Stimulated activated CD4-positive, alpha-beta T cell treated with anti-CD3 and anti-CD28 coated beads, Interleukin-1b, Interleukin-23, amount 100 ng/mL, for 48 hours (primary cell): ENCODE results near the gene GLP1R.

Experiments used
- DNase-seq: peaks from one replicate; pipeline ENCODE4 v3.0.0-alpha.2; 2020

The GLP1R gene

GRCh38 chr6:39087197-39087596, 38.6 kb downstream of the GLP1R start:
- DNase-seq: no peak

- peak; percentile 22 for DNase-seq
Observed at GRCh38 chr6:39088331-39088730, 39.8 kb downstream of the GLP1R start.

GRCh38 chr6:39090036-39090435, 41.5 kb downstream of the GLP1R start:
- no peak for DNase-seq

- DNase-seq: no peak
Observed at GRCh38 chr6:39091220-39091619, 42.6 kb downstream of the GLP1R start.

GRCh38 chr6:39092124-39092523, 43.5 kb downstream of the GLP1R start:
- DNase-seq: no peak

- no peak for DNase-seq
Observed at GRCh38 chr6:39093149-39093708, 44.6 kb downstream of the GLP1R start.

- DNase-seq: no peak
Observed at GRCh38 chr6:39095578-39095977, 47.0 kb downstream of the GLP1R start.

GRCh38 chr6:39100358-39100757, 51.8 kb downstream of the GLP1R start:
- no peak for DNase-seq

- DNase-seq: no peak
Observed at GRCh38 chr6:39102071-39102820, 53.7 kb downstream of the GLP1R start.

- no peak for DNase-seq
Observed at GRCh38 chr6:39102821-39103136, 54.2 kb downstream of the GLP1R start.

GRCh38 chr6:39104528-39104927, 55.9 kb downstream of the GLP1R start:
- DNase-seq: no peak

GRCh38 chr6:39107034-39107433, 58.5 kb downstream of the GLP1R start:
- no peak for DNase-seq

- no peak for DNase-seq
Observed at GRCh38 chr6:39107641-39108040, 59.1 kb downstream of the GLP1R start.

- DNase-seq: no peak
Observed at GRCh38 chr6:39108041-39108839, 59.7 kb downstream of the GLP1R start.

- DNase-seq: no peak
Observed at GRCh38 chr6:39111280-39111679, 62.7 kb downstream of the GLP1R start.

GRCh38 chr6:39113788-39114187, 65.2 kb downstream of the GLP1R start:
- DNase-seq: no peak

GRCh38 chr6:39114388-39114703, 65.8 kb downstream of the GLP1R start:
- DNase-seq: no peak

- peak; percentile 94 for DNase-seq
Observed at GRCh38 chr6:39114704-39115599, 66.4 kb downstream of the GLP1R start, which contains the start of gene SAYSD1. Gene SAYSD1, minus strand, starts transcription at chr6:39115186. Its CDS starts 97 bp downstream, at chr6:39115089.

GRCh38 chr6:39118921-39119320, 70.3 kb downstream of the GLP1R start:
- DNase-seq: no peak

- DNase-seq: no peak
Observed at GRCh38 chr6:39124114-39124513, 75.5 kb downstream of the GLP1R start.

- DNase-seq: no peak
Observed at GRCh38 chr6:39128106-39128505, 79.5 kb downstream of the GLP1R start.

- no peak for DNase-seq
Observed at GRCh38 chr6:39128832-39129231, 80.3 kb downstream of the GLP1R start.

GRCh38 chr6:39130691-39131090, 82.1 kb downstream of the GLP1R start:
- DNase-seq: no peak
